ENCODE results near the gene HMX2. TPM values are rescaled to one million over a fixed set of nuclear protein-coding genes. Genes with fewer than 3 reads are reported as not detected.

HMX2 gene
- total RNA-seq, 2 donors from 2014 or later: not detected

DNA sequence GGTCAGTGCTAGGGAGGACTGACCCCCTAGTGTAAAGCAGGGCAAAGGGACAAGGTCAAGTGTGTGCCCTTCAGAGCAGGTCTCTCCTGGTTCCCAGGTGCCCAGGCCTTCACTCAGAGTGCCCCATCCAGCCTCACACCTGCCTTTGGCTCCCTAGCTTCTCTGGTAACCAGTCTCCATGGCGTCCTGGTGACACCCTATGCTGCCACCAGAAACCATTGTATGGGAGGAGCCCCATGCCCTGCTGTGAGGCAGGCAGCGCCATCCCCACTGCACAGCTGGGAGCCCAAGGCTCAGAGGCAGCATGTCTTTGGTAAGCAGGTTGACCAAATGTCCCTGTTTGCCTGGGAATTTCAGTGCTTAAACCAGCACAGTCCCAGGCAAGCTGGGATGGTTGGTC, 45.3 kb upstream of the HMX2 start:
- 68 to 71% methylated on average over 1 to 2 of the region's 2 CpGs for WGBS, 2 experiments (ENCODE audit: insufficient coverage in 1 of 2, insufficient read length in 1 of 2)
- Histone ChIP-seq H3K4me1 (ENCODE audit: control insufficient read depth, insufficient read depth, low read length) (no peaks in the 10 kb centered on the region), H3K27ac (ENCODE audit: low read depth, low read length) (no peak overlapping the region), H3K9ac (ENCODE audit: extremely low read depth, low read length, poor library complexity, severe bottlenecking) (no peak overlapping the region), H3K9me3 (ENCODE audit: control insufficient read depth, low read length) (no peaks in the 10 kb centered on the region), H3K4me3 (ENCODE audit: low read length) (no peak overlapping the region), H3K27me3 (ENCODE audit: control insufficient read depth, insufficient read depth, low read length, poor library complexity, severe bottlenecking) (no peaks in the 10 kb centered on the region), H3K36me3 (ENCODE audit: control insufficient read depth, insufficient read depth, low read length) (no peaks in the 10 kb centered on the region)
- Mint-ChIP-seq H3K4me1 (no peaks in the 10 kb centered on the region), H3K27ac (no peak overlapping the region), H3K27me3 (ENCODE audit: insufficient read depth) (peaks cover 6% of the 10 kb centered on the region), H3K36me3 (ENCODE audit: low read depth) (no peaks in the 10 kb centered on the region), H3K9me3 (peaks cover 2% of the 10 kb centered on the region), H3K4me3 (no peak overlapping the region)
- DNase-seq: peak; percentile 59
- TF ChIP-seq, protein P1, sequence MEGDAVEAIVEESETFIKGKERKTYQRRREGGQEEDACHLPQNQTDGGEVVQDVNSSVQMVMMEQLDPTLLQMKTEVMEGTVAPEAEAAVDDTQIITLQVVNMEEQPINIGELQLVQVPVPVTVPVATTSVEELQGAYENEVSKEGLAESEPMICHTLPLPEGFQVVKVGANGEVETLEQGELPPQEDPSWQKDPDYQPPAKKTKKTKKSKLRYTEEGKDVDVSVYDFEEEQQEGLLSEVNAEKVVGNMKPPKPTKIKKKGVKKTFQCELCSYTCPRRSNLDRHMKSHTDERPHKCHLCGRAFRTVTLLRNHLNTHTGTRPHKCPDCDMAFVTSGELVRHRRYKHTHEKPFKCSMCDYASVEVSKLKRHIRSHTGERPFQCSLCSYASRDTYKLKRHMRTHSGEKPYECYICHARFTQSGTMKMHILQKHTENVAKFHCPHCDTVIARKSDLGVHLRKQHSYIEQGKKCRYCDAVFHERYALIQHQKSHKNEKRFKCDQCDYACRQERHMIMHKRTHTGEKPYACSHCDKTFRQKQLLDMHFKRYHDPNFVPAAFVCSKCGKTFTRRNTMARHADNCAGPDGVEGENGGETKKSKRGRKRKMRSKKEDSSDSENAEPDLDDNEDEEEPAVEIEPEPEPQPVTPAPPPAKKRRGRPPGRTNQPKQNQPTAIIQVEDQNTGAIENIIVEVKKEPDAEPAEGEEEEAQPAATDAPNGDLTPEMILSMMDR (conservative IDR thresholded peaks at IDR 0.05): no peak

DNA sequence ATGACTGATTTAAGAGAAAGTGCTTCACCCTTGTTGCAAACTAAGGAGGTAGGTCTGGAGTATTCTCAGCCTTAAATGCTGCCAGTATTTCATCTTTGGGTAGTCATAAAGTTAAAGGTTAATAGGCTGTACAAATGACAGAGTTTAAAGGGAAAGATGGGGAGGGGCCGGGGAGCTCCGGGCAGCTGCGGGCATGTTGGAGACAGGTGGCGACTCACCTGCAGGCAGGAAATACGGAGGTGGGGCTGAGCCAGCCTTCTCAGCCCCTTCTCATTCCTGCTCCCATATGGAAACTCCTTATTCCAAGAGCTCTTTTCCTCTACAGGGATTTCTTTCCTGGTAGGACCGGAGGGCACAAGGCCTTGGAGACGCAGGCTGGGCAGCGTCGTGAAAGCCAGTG, 44.0 kb upstream of the HMX2 start:
- TF ChIP-seq, protein P1 (conservative IDR thresholded peaks at IDR 0.05): no peak
- H3K4me1 Mint-ChIP-seq: no peaks in the 10 kb centered on the region
- H3K27me3 Mint-ChIP-seq (ENCODE audit: insufficient read depth): peaks cover 3% of the 10 kb centered on the region
- no peak overlapping the region for H3K9ac ChIP-seq (ENCODE audit: extremely low read depth, low read length, poor library complexity, severe bottlenecking)
- no peaks in the 10 kb centered on the region for H3K27me3 ChIP-seq (ENCODE audit: control insufficient read depth, insufficient read depth, low read length, poor library complexity, severe bottlenecking)
- H3K27ac Mint-ChIP-seq: no peak overlapping the region
- H3K36me3 ChIP-seq (ENCODE audit: control insufficient read depth, insufficient read depth, low read length): no peaks in the 10 kb centered on the region
- no peak for DNase-seq
- no peak overlapping the region for H3K4me3 ChIP-seq (ENCODE audit: low read length)
- H3K9me3 ChIP-seq (ENCODE audit: control insufficient read depth, low read length): no peaks in the 10 kb centered on the region
- no peak overlapping the region for H3K4me3 Mint-ChIP-seq
- WGBS, 2 experiments (ENCODE audit: insufficient coverage in 1 of 2, insufficient read length in 1 of 2): 89 to 93% methylated on average over 3 to 9 of the region's 9 CpGs
- H3K9me3 Mint-ChIP-seq: peaks cover 2% of the 10 kb centered on the region
- H3K4me1 ChIP-seq (ENCODE audit: control insufficient read depth, insufficient read depth, low read length): no peaks in the 10 kb centered on the region
- no peaks in the 10 kb centered on the region for H3K36me3 Mint-ChIP-seq (ENCODE audit: low read depth)
- H3K27ac ChIP-seq (ENCODE audit: low read depth, low read length): no peak overlapping the region

DNA sequence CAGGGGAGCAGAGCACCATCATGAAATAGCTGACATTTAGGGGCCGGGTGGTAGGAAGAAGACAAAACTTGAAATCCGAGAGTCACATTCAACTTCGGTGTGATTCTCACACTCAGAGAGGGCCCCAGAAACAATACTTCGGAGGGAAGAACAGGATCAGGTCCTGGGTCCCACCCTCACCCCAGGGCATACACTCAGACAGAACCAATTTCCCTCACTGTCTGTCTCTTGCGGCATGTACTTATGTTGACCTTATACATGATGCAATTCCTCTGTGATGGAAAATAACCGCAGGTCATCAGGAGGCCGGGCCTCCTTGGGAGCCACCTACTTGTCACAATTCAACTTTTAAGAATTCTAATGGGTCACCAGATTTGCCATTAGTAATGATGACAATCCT, 38.5 kb upstream of the HMX2 start:
- H3K36me3 Mint-ChIP-seq (ENCODE audit: low read depth): no peaks in the 10 kb centered on the region
- TF ChIP-seq, protein P1 (conservative IDR thresholded peaks at IDR 0.05): no peak
- no peaks in the 10 kb centered on the region for H3K9me3 ChIP-seq (ENCODE audit: control insufficient read depth, low read length)
- no peak overlapping the region for H3K4me3 Mint-ChIP-seq
- no peak overlapping the region for H3K27ac Mint-ChIP-seq
- no peaks in the 10 kb centered on the region for H3K4me1 ChIP-seq (ENCODE audit: control insufficient read depth, insufficient read depth, low read length)
- H3K4me1 Mint-ChIP-seq: no peaks in the 10 kb centered on the region
- no peaks in the 10 kb centered on the region for H3K9me3 Mint-ChIP-seq
- DNase-seq: no peak
- H3K27me3 ChIP-seq (ENCODE audit: control insufficient read depth, insufficient read depth, low read length, poor library complexity, severe bottlenecking): no peaks in the 10 kb centered on the region
- WGBS, 2 experiments (ENCODE audit: insufficient coverage in 1 of 2, insufficient read length in 1 of 2): 76 to 77% methylated on average over 6 to 7 of the region's 7 CpGs
- H3K9ac ChIP-seq (ENCODE audit: extremely low read depth, low read length, poor library complexity, severe bottlenecking): no peak overlapping the region
- peaks cover 6% of the 10 kb centered on the region for H3K27me3 Mint-ChIP-seq (ENCODE audit: insufficient read depth)
- H3K4me3 ChIP-seq (ENCODE audit: low read length): no peak overlapping the region
- H3K27ac ChIP-seq (ENCODE audit: low read depth, low read length): no peak overlapping the region
- no peaks in the 10 kb centered on the region for H3K36me3 ChIP-seq (ENCODE audit: control insufficient read depth, insufficient read depth, low read length)

All from endodermal cell (in vitro differentiated cells).